Right lobe of liver (tissue), 4 donors: ENCODE measurements around the gene APOA1.

Source experiments
- CTCF ChIP-seq, 4 donors: fragments of 200-600 bp in 3 of 4; fragments of 450-650 bp in 1 of 4; IDR thresholded peaks; one replicate each; pipeline versions ENCODE4 v1.5.1 to v1.8.0; 2016 to 2022; ENCODE audit warnings: antibody characterized with exemption in 4 of 4, mild to moderate bottlenecking in 2 of 4
- POLR2A ChIP-seq: fragments of 450-650 bp; IDR thresholded peaks from one replicate; pipeline ENCODE4 v1.6.1; 2017; ENCODE audit warnings: antibody characterized with exemption, mild to moderate bottlenecking
- donor health status: DM: no; HTN: no; CAD: no.
- donor health status: DM: no; HTN: no; CAD: no.
- donor health status: DM: no; HTN: yes; CAD: no.

DNA sequence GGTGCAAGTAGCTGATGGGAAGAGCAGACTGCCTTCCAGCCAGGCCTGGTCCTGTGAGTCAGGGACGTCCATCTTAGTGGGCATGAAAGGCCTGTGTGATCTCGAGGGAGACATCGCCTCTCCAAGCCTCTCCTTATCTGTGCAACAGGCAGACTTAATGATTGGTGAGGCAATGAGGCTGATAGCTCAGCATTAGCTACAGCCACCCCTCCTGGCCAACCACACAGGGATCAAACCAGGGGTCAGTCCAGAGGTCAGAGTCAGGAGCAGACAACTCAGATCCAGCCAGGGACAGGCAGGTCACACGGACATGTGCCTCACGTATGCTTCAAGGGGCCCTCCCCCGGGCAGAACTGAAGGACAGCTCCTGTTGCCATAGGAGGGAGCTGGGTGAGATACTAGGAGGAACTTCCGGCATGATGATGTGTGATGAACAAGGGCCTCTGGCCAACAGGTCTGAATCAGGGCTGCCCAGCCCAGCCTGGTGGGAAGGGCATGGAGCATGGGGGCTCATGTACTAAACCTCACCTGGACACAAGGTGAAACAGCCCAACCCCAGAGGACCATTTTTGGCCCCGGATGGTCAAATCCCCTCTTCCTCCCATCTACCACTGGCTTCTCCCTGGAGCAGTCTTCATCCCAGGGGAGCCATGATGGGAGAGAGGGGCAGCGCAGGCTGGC is 10.5 kb downstream of the APOA1 start:
- no peak for TF ChIP-seq CTCF (IDR thresholded peaks at IDR 0.05)
- TF ChIP-seq POLR2A = peak; percentile 45
